IMR-90 (cell line): ENCODE data around the gene AAR2. TPM values are rescaled to one million over a fixed set of nuclear protein-coding genes. Genes with fewer than 3 reads are reported as not detected.

Source experiments
- ATAC-seq: fragments of 200-7000 bp; cut with Tn5 transposase; 2 replicates; pipeline ENCODE4 v1.9.1; 2020; ENCODE audit warnings: low read depth, mild to moderate bottlenecking, moderate library complexity
- BruUV-seq: library from RNA; stranded (reverse); fragments of 400-500 nt; replicated peaks from 2 replicates; lab custom pipeline; 2021; lab: Mats Ljungman, UMichigan
- CTCF ChIA-PET: fragments of 300-600 bp; formaldehyde crosslinking; extraction: SDS; loops from one replicate; lab custom pipeline; 2021; ENCODE audit warnings: antibody characterized with exemption; lab: Yijun Ruan, JAX
- POLR2A ChIA-PET: fragments of 300-600 bp; sonication (Branson Sonifier 250); formaldehyde crosslinking; loops from one replicate; lab custom pipeline; 2022; ENCODE audit warnings: antibody characterized with exemption; ENCODE audit not compliant: unreplicated experiment; lab: Charles Lee
- DNase-seq: peaks from one replicate; pipeline ENCODE4 v3.0.0; 2013
- H2AFZ ChIP-seq: replicated peaks from 2 replicates; pipeline ENCODE3; 2013; ENCODE audit warnings: low read length, mild to moderate bottlenecking; ENCODE audit not compliant: poor library complexity
- H2AK5ac ChIP-seq: 2 replicates; pipeline ENCODE4 v1.6.1; 2013; ENCODE audit warnings: low read depth, low read length, inconsistent platforms
- H2AK9ac ChIP-seq: replicated peaks from 2 replicates; pipeline ENCODE3; 2013; ENCODE audit warnings: mild to moderate bottlenecking, low read depth, low read length, moderate library complexity; ENCODE audit not compliant: poor library complexity
- H2BK120ac ChIP-seq: 2 replicates; pipeline ENCODE4 v1.6.1; 2013; ENCODE audit warnings: low read depth, low read length, inconsistent platforms
- H2BK15ac ChIP-seq: 3 replicates; pipeline ENCODE4 v1.6.1; 2013; ENCODE audit warnings: low read depth, low read length, inconsistent platforms
- H2BK20ac ChIP-seq: 2 replicates; pipeline ENCODE4 v1.6.1; 2013; ENCODE audit warnings: low read depth, mild to moderate bottlenecking, inconsistent platforms, low read length, moderate library complexity
- H2BK5ac ChIP-seq: 2 replicates; pipeline ENCODE4 v1.6.1; 2013; ENCODE audit warnings: mild to moderate bottlenecking, low read depth, low read length, inconsistent platforms; ENCODE audit not compliant: poor library complexity, severe bottlenecking
- H3K14ac ChIP-seq: replicated peaks from 2 replicates; pipeline ENCODE4 v1.6.1; 2013; ENCODE audit warnings: low read depth, low read length, inconsistent platforms
- H3K18ac ChIP-seq: 2 replicates; pipeline ENCODE4 v1.6.1; 2013; ENCODE audit warnings: low read depth, low read length, control low read depth
- H3K23ac ChIP-seq: 2 replicates; pipeline ENCODE4 v1.6.1; 2013; ENCODE audit warnings: low read depth, low read length, inconsistent platforms
- H3K27ac ChIP-seq: 2 replicates; pipeline ENCODE4 v1.5.1; 2013; ENCODE audit warnings: mild to moderate bottlenecking, control low read depth, low read length; ENCODE audit not compliant: insufficient read depth
- H3K27me3 ChIP-seq: 2 replicates; pipeline ENCODE4 v1.6.1; 2013; ENCODE audit warnings: low read length; ENCODE audit not compliant: control insufficient read depth, insufficient read depth
- H3K36me3 ChIP-seq: 2 replicates; pipeline ENCODE4 v1.6.1; 2013; ENCODE audit warnings: low read length, mixed read lengths; ENCODE audit not compliant: control insufficient read depth, insufficient read depth
- H3K4ac ChIP-seq: 2 replicates; pipeline ENCODE4 v1.6.1; 2013; ENCODE audit warnings: low read depth, low read length, inconsistent platforms
- H3K4me1 ChIP-seq: 2 replicates; pipeline ENCODE4 v1.6.1; 2013; ENCODE audit warnings: low read length, mixed read lengths; ENCODE audit not compliant: control insufficient read depth, insufficient read depth
- H3K4me2 ChIP-seq: 2 replicates; pipeline ENCODE4 v1.6.1; 2013; ENCODE audit warnings: low read depth, mild to moderate bottlenecking, control low read depth, low read length, moderate library complexity
- H3K4me3 ChIP-seq: 2 replicates; pipeline ENCODE4 v1.5.1; 2013; ENCODE audit warnings: low read depth, mild to moderate bottlenecking, control low read depth, low read length, moderate library complexity; ENCODE audit not compliant: insufficient read depth
- H3K56ac ChIP-seq: 2 replicates; pipeline ENCODE4 v1.6.1; 2013; ENCODE audit warnings: low read length, inconsistent platforms; ENCODE audit not compliant: insufficient read depth; ENCODE audit errors: extremely low read depth
- H3K79me1 ChIP-seq, 2 experiments: 2 replicates each; pipeline ENCODE4 v1.6.1; 2013; ENCODE audit warnings: low read length in 2 of 2, inconsistent platforms in 1 of 2, low read depth in 1 of 2
- H3K9ac ChIP-seq: 2 replicates; pipeline ENCODE4 v1.6.1; 2013; ENCODE audit warnings: low read depth, low read length, control low read depth
- H3K9me1 ChIP-seq: 2 replicates; pipeline ENCODE4 v1.6.1; 2013; ENCODE audit warnings: low read length, inconsistent platforms; ENCODE audit not compliant: insufficient read depth
- H3K9me3 ChIP-seq: 2 replicates; pipeline ENCODE4 v1.6.1; 2013; ENCODE audit warnings: low read length; ENCODE audit not compliant: control insufficient read depth, insufficient read depth
- H4K20me1 ChIP-seq: 2 replicates; pipeline ENCODE4 v1.6.1; 2013; ENCODE audit warnings: low read length, inconsistent platforms; ENCODE audit not compliant: insufficient read depth
- H4K5ac ChIP-seq: 2 replicates; pipeline ENCODE4 v1.6.1; 2013; ENCODE audit warnings: mild to moderate bottlenecking, low read depth, low read length, control low read depth
- H4K8ac ChIP-seq, 2 experiments: 2 replicates each; pipeline ENCODE4 v1.6.1; 2013; ENCODE audit warnings: low read depth in 2 of 2, low read length in 2 of 2, control low read depth in 1 of 2, inconsistent platforms in 1 of 2
- H4K91ac ChIP-seq: 2 replicates; pipeline ENCODE4 v1.6.1; 2013; ENCODE audit warnings: low read depth, low read length, inconsistent platforms; ENCODE audit not compliant: insufficient read depth
- BHLHE40 ChIP-seq: fragments of 150-350 bp; IDR thresholded peaks from 2 replicates; pipeline ENCODE4 v1.6.1; 2016; ENCODE audit warnings: mild to moderate bottlenecking, low read depth, low read length
- CHD1 ChIP-seq: IDR thresholded peaks from 2 replicates; pipeline ENCODE4 v1.6.1; 2012; ENCODE audit warnings: low read depth, low read length, improper control_type of control experiment
- FOS ChIP-seq: fragments of 150-350 bp; IDR thresholded peaks from 2 replicates; pipeline ENCODE4 v1.6.1; 2016; ENCODE audit warnings: low read depth, low read length
- MAFK ChIP-seq: IDR thresholded peaks from 2 replicates; pipeline ENCODE4 v1.6.1; 2012; ENCODE audit warnings: low read depth, low read length, improper control_type of control experiment
- MAZ ChIP-seq: IDR thresholded peaks from 2 replicates; pipeline ENCODE4 v1.6.1; 2012; ENCODE audit warnings: low read depth, mild to moderate bottlenecking, low read length, improper control_type of control experiment, moderate library complexity, borderline replicate concordance
- NFE2L2 ChIP-seq: fragments of 150-350 bp; IDR thresholded peaks from 2 replicates; pipeline ENCODE4 v1.6.1; 2016; ENCODE audit warnings: low read depth, mild to moderate bottlenecking, low read length
- RAD21 ChIP-seq: IDR thresholded peaks from 2 replicates; pipeline ENCODE4 v1.6.1; 2012; ENCODE audit warnings: low read length, improper control_type of control experiment
- RFX5 ChIP-seq: IDR thresholded peaks from 2 replicates; pipeline ENCODE4 v1.8.0; 2012; ENCODE audit warnings: low read depth, mild to moderate bottlenecking, low read length, moderate library complexity
- WGBS, 2 experiments: methylation state at CpG; one replicate each; pipeline versions ENCODE4 v1.1.5 to v1.1.7; 2013; ENCODE audit warnings: missing lambda C conversion rate in 2 of 2; ENCODE audit not compliant: insufficient read length in 1 of 2; ENCODE audit errors: extremely low coverage in 2 of 2; 5-methylcytosine and 5-hydroxymethylcytosine counted together
- dilution Hi-C: fragments of 300-500 bp; cut with HindIII; formaldehyde crosslinking; loops from one replicate; pipeline ENCODE4 v1.14.3; 2018; ENCODE audit warnings: low sequenced_read_pairs; ENCODE audit not compliant: unreplicated experiment
- in situ Hi-C: fragments of 300-500 bp; cut with MboI; formaldehyde crosslinking; loops from 3 replicates; pipeline ENCODE4 v1.14.3; 2019; ENCODE audit warnings: low sequenced_read_pairs, inconsistent platforms, mixed read lengths
- intact Hi-C: fragments of 100-400 bp; cut with micrococcal nuclease; formaldehyde crosslinking; loops from 2 replicates; pipeline ENCODE4 v1.10.0; 2022
- polyA plus RNA-seq, 3 experiments: library from polyadenylated mRNA; depleted of rRNA; stranded (reverse); fragments of >200 nt; gene quantifications; 2 replicates each; pipeline ENCODE4 v1.2.3, GENCODE V29; 2012; ENCODE audit warnings: low replicate concordance in 1 of 3
- total RNA-seq: library from RNA; depleted of rRNA; stranded (reverse); fragments of >200 nt; gene quantifications from 2 replicates; pipeline ENCODE4 v1.2.3, GENCODE V29; 2012
- TF ChIP-seq, protein P1 (sequence below): fragments of 150-350 bp; IDR thresholded peaks from 2 replicates; pipeline ENCODE4 v1.6.1; 2017; ENCODE audit warnings: mild to moderate bottlenecking, antibody characterized with exemption, low read length, low read depth

Gene AAR2
- total and polyA plus RNA-seq, 2 of the 4 experiments (the other 2 are of a cell fraction) = 28.2 to 35.8 TPM

DNA sequence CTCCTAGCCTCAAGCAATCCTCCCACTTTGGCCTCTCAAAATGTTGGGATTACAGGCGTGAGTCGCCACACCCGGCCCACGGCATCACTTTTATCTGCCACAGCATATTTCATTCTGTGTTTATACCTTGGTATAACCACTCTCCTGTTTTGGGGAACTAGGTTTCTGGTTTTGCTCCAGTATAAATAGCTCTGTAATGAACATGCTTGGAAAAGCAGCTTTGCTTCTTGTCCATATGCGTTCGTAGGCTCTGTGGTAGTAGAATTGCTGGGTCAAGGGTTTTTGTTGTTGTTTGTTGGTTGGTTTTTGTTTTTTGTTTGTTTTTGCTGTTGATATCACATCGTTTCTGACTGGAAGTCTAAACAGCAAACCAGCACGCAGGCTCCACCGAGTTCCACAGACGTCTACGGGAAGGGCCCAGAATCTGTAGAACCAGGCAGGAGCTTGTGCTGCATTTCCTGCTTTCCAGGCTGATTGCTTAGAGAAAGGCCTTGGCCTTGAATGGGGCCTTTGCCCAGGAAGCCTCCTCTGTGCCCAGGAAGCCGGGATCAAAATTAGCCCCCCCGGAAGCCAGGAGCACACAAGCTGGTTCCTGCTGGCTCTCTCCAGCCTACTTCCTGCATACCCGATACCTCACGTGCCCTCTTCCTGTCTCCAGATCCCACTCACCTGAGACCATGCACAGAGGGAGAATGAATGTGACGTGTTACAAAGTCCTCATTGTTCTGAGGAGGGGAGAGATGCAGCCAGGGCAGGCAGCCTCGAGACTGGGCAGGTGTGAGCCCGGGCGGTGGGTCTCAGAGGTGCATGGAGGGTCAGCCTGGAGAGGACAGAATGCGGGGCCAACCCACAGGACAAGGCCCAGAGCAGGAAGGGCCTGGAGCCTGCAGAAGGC lies 34.7 kb downstream of the AAR2 start:
- intact Hi-C loops (no loop called here), dilution Hi-C loops (no loop called here), in situ Hi-C loops (no loop called here)
- H4K20me1 ChIP-seq = no peaks in the 10 kb centered on the region
- no peak overlapping the region for H2BK15ac ChIP-seq
- no peaks in the 10 kb centered on the region for H3K36me3 ChIP-seq
- H3K4me1 ChIP-seq = no peaks in the 10 kb centered on the region
- H2BK20ac ChIP-seq = no peak overlapping the region
- no peaks in the 10 kb centered on the region for H3K79me1 ChIP-seq
- no TSS peak for BruUV-seq
- H3K4ac ChIP-seq = no peak overlapping the region
- H2AFZ ChIP-seq = no peak overlapping the region
- H3K4me3 ChIP-seq = no peak overlapping the region
- H3K9me1 ChIP-seq = no peaks in the 10 kb centered on the region
- H2BK120ac ChIP-seq = no peak overlapping the region
- ChIA-PET POLR2A (no interaction called here), CTCF (no interaction called here)
- no peak overlapping the region for H3K18ac ChIP-seq
- no peak overlapping the region for H4K5ac ChIP-seq
- H4K8ac ChIP-seq = no peak overlapping the region
- H4K91ac ChIP-seq = no peak overlapping the region
- no peak overlapping the region for H2BK5ac ChIP-seq
- no peak overlapping the region for H3K27ac ChIP-seq
- WGBS, 2 experiments = 68% methylated on average over 9 of the region's 20 CpGs; no CpG with 5 or more reads in 1 of the 2 experiments
- H2AK5ac ChIP-seq = no peak overlapping the region
- no peak overlapping the region for H2AK9ac ChIP-seq
- ATAC-seq (no peak), DNase-seq (no peak)
- H3K27me3 ChIP-seq = peaks cover 43% of the 10 kb centered on the region
- no peak overlapping the region for H3K23ac ChIP-seq
- no peak overlapping the region for H3K14ac ChIP-seq
- H3K4me2 ChIP-seq = no peak overlapping the region
- no peak overlapping the region for H3K56ac ChIP-seq
- no peaks in the 10 kb centered on the region for H3K9me3 ChIP-seq
- no peak overlapping the region for H3K9ac ChIP-seq
- TF ChIP-seq MAFK (no peak), NFE2L2 (no peak), BHLHE40 (no peak), FOS (no peak), MAZ (no peak), RFX5 (no peak), RAD21 (no peak), CHD1 (no peak)
- TF ChIP-seq, protein P1, sequence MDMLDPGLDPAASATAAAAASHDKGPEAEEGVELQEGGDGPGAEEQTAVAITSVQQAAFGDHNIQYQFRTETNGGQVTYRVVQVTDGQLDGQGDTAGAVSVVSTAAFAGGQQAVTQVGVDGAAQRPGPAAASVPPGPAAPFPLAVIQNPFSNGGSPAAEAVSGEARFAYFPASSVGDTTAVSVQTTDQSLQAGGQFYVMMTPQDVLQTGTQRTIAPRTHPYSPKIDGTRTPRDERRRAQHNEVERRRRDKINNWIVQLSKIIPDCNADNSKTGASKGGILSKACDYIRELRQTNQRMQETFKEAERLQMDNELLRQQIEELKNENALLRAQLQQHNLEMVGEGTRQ = no peak
